Keratinocyte (primary cell): ENCODE measurements around the gene SYNE1. TPM values are rescaled to one million over a fixed set of nuclear protein-coding genes. Genes with fewer than 3 reads are reported as not detected.

Experiments
- DNase-seq: peaks from one replicate; pipeline ENCODE4 v3.0.0-alpha.2; 2011; ENCODE audit warnings: low read depth, missing footprints, low spot score
- FAIRE-seq: peaks from 2 replicates; lab custom pipeline; 2011; peaks lifted over from hg19 to GRCh38; lab: Jason Lieb, UNC
- H2AFZ ChIP-seq: 2 replicates; pipeline ENCODE4 v1.6.0; 2012; ENCODE audit warnings: low read length, control low read depth, inconsistent platforms; ENCODE audit not compliant: control insufficient read depth
- H3K27ac ChIP-seq: 2 replicates; pipeline ENCODE4 v1.5.1; 2011; ENCODE audit warnings: low read length; ENCODE audit not compliant: control insufficient read depth, insufficient read depth
- H3K27me3 ChIP-seq: 3 replicates; pipeline ENCODE4 v1.6.0; 2011; ENCODE audit warnings: low read length; ENCODE audit not compliant: control insufficient read depth, insufficient read depth; ENCODE audit errors: extremely low read depth
- H3K36me3 ChIP-seq, 2 experiments: 2 replicates in 1 of 2; 3 replicates in 1 of 2; pipeline ENCODE4 v1.5.1; 2011; ENCODE audit warnings: low read length in 2 of 2, mild to moderate bottlenecking in 1 of 2; ENCODE audit not compliant: control insufficient read depth in 2 of 2, insufficient read depth in 2 of 2; ENCODE audit errors: extremely low read depth in 1 of 2
- H3K4me1 ChIP-seq: 3 replicates; pipeline ENCODE4 v1.5.1; 2011; ENCODE audit warnings: low read length; ENCODE audit not compliant: control insufficient read depth, insufficient read depth; ENCODE audit errors: extremely low read depth
- H3K4me2 ChIP-seq: 3 replicates; pipeline ENCODE4 v1.6.0; 2011; ENCODE audit warnings: low read depth, low read length; ENCODE audit not compliant: control insufficient read depth, insufficient read depth; ENCODE audit errors: extremely low read depth
- H3K4me3 ChIP-seq, 3 experiments: fragments of 200-600 bp in 1 of 3; sonication (generic) in 1 of 3; 2 replicates in 2 of 3; 3 replicates in 1 of 3; pipeline ENCODE4 v1.5.1; 2011 to 2016; ENCODE audit warnings: low read length in 3 of 3, mild to moderate bottlenecking in 3 of 3, control low read depth in 2 of 3, inconsistent platforms in 1 of 3, low read depth in 1 of 3, mixed read lengths in 1 of 3, mixed run types in 1 of 3, moderate library complexity in 1 of 3; ENCODE audit not compliant: control insufficient read depth in 2 of 3, insufficient read depth in 2 of 3; ENCODE audit errors: extremely low read depth in 1 of 3
- H3K79me2 ChIP-seq: 2 replicates; pipeline ENCODE4 v1.6.0; 2012; ENCODE audit warnings: low read length; ENCODE audit not compliant: control insufficient read depth, insufficient read depth
- H3K9ac ChIP-seq: 3 replicates; pipeline ENCODE4 v1.6.0; 2011; ENCODE audit warnings: low read length; ENCODE audit not compliant: control insufficient read depth, insufficient read depth; ENCODE audit errors: extremely low read depth
- H3K9me1 ChIP-seq: 3 replicates; pipeline ENCODE4 v1.6.0; 2011; ENCODE audit warnings: low read length; ENCODE audit not compliant: control insufficient read depth, insufficient read depth; ENCODE audit errors: extremely low read depth
- H3K9me3 ChIP-seq: 2 replicates; pipeline ENCODE4 v1.5.1; 2012; ENCODE audit warnings: low read depth, low read length; ENCODE audit not compliant: control insufficient read depth
- H4K20me1 ChIP-seq: 3 replicates; pipeline ENCODE4 v1.6.0; 2011; ENCODE audit warnings: low read length; ENCODE audit not compliant: control insufficient read depth, insufficient read depth; ENCODE audit errors: extremely low read depth
- CTCF ChIP-seq, 3 experiments: IDR thresholded peaks in 1 of 3; conservative IDR thresholded peaks in 1 of 3; optimal IDR thresholded peaks in 1 of 3; 2 replicates in 2 of 3; 3 replicates in 1 of 3; pipeline versions ENCODE3 to v1.5.1; 2011; ENCODE audit warnings: low read length in 3 of 3, mild to moderate bottlenecking in 3 of 3, moderate library complexity in 2 of 3, control low read depth in 1 of 3, inconsistent platforms in 1 of 3; ENCODE audit not compliant: insufficient read depth in 2 of 3; ENCODE audit errors: extremely low read depth in 1 of 3
- EZH2 ChIP-seq: IDR thresholded peaks from one replicate; pipeline ENCODE4 v1.6.1; 2012; ENCODE audit warnings: inconsistent platforms, mild to moderate bottlenecking, low read length, moderate library complexity
- dilution Hi-C: fragments of 300-500 bp; cut with MboI; formaldehyde crosslinking; loops from one replicate; pipeline ENCODE4 v1.7.0; 2020; ENCODE audit warnings: low sequenced_read_pairs; ENCODE audit not compliant: extremely low pct_ligation_motif_present
- polyA plus RNA-seq, 5 experiments: library from polyadenylated mRNA; depleted of rRNA in 3 of 5; stranded (reverse) in 3 of 5; stranded (forward) in 1 of 5; unstranded in 1 of 5; fragments of >200 nt; gene quantifications; 1 replicate in 1 of 5; 2 replicates in 3 of 5; 3 replicates in 1 of 5; pipeline versions ENCODE4 v1.2.1 to v1.2.3, GENCODE V29; 2011 to 2012; ENCODE audit warnings: missing spikeins in 2 of 5, low read depth in 1 of 5, low replicate concordance in 1 of 5

Gene SYNE1
- polyA plus RNA-seq, 1 donor (not counting 4 experiments of a cell fraction or from before 2014, with no cell fraction given) = 4.0 TPM

- Histone ChIP-seq H3K4me3 (no peak overlapping the region), H3K36me3 (peaks cover 0 to 1% of the 10 kb centered on the region in 2 experiments), H3K9me1 (no peaks in the 10 kb centered on the region), H3K27me3 (no peaks in the 10 kb centered on the region), H3K79me2 (no peaks in the 10 kb centered on the region), H3K9me3 (no peaks in the 10 kb centered on the region), H2AFZ (no peak overlapping the region), H4K20me1 (no peaks in the 10 kb centered on the region), H3K9ac (no peak overlapping the region), H3K27ac (no peak overlapping the region), H3K4me2 (no peak overlapping the region), H3K4me1 (peaks cover 14% of the 10 kb centered on the region)
- dilution Hi-C loops = no loop called here
- TF ChIP-seq CTCF (optimal IDR thresholded peaks at IDR 0.05 in 1 of 3, IDR thresholded peaks at IDR 0.05 in 1 of 3, conservative IDR thresholded peaks at IDR 0.05 in 1 of 3; ENCODE audit: extremely low read depth in 1 of 3, insufficient read depth in 2 of 3, low read length in 3 of 3) = no peak
- no peak for TF ChIP-seq EZH2
- FAIRE-seq (no peak), DNase-seq (no peak)
Observed at GRCh38 chr6:152277826-152278329, 359.3 kb downstream of the SYNE1 start.

- Histone ChIP-seq H3K4me1 (peaks cover 41% of the 10 kb centered on the region), H3K27me3 (no peaks in the 10 kb centered on the region), H3K9me1 (no peaks in the 10 kb centered on the region), H3K9me3 (no peaks in the 10 kb centered on the region), H3K27ac (peak overlapping the region; percentile 63), H2AFZ (peak overlapping the region; percentile 87), H3K4me2 (peak overlapping the region; percentile 62), H3K9ac (peak overlapping the region; percentile 9), H3K36me3 (no peaks in the 10 kb centered on the region), H3K79me2 (no peaks in the 10 kb centered on the region), H4K20me1 (no peaks in the 10 kb centered on the region), H3K4me3 (no peak overlapping the region)
- TF ChIP-seq CTCF (optimal IDR thresholded peaks at IDR 0.05 in 1 of 3, IDR thresholded peaks at IDR 0.05 in 1 of 3, conservative IDR thresholded peaks at IDR 0.05 in 1 of 3; ENCODE audit: extremely low read depth in 1 of 3, insufficient read depth in 2 of 3, low read length in 3 of 3) (peak; percentile 34 to 44 (median 43)), EZH2 (no peak)
- DNase-seq (peak; percentile 42), FAIRE-seq (peak; percentile 73)
- dilution Hi-C loops = no loop called here
Observed at GRCh38 chr6:152273638-152274037, 363.5 kb downstream of the SYNE1 start.
